Glutamatergic neuron (in vitro differentiated cells): ENCODE data around the gene CDH20. TPM values are rescaled to one million over a fixed set of nuclear protein-coding genes. Genes with fewer than 3 reads are reported as not detected.

Source experiments
- DNase-seq: peaks from one replicate; pipeline ENCODE4 v3.0.0; 2022
- H3K27ac Mint-ChIP-seq: one replicate; pipeline ENCODE4 v1.8.0; 2020; ENCODE audit warnings: mild to moderate bottlenecking, mixed read lengths, inconsistent platforms; ENCODE audit not compliant: unreplicated experiment
- H3K27me3 Mint-ChIP-seq: one replicate; pipeline ENCODE4 v1.8.0; 2020; ENCODE audit warnings: mild to moderate bottlenecking, moderate library complexity, mixed read lengths, inconsistent platforms; ENCODE audit not compliant: unreplicated experiment
- H3K36me3 Mint-ChIP-seq: one replicate; pipeline ENCODE4 v1.8.0; 2020; ENCODE audit warnings: mild to moderate bottlenecking, mixed read lengths, inconsistent platforms; ENCODE audit not compliant: unreplicated experiment
- H3K4me1 Mint-ChIP-seq: one replicate; pipeline ENCODE4 v1.8.0; 2020; ENCODE audit warnings: mild to moderate bottlenecking, low read depth, mixed read lengths, inconsistent platforms; ENCODE audit not compliant: unreplicated experiment
- H3K4me3 Mint-ChIP-seq: one replicate; pipeline ENCODE4 v1.8.0; 2020; ENCODE audit warnings: mild to moderate bottlenecking, mixed read lengths, inconsistent platforms; ENCODE audit not compliant: unreplicated experiment
- H3K9me3 Mint-ChIP-seq: one replicate; pipeline ENCODE4 v1.8.0; 2020; ENCODE audit warnings: mild to moderate bottlenecking, moderate library complexity, mixed read lengths, inconsistent platforms; ENCODE audit not compliant: unreplicated experiment
- total RNA-seq: library from RNA; stranded (reverse); fragmentation: NEBNext Ultra II Directional; extraction: Animal tissue kit (Norgen Biotek cat#: 25700); gene quantifications from one replicate; pipeline ENCODE4 v1.2.1, GENCODE V29; 2021; ENCODE audit not compliant: unreplicated experiment
- TF ChIP-seq, protein P1 (sequence below): fragments of 200-600 bp; sonication (generic); IDR thresholded peaks from one replicate; pipeline ENCODE4 v1.5.0; 2021; ENCODE audit not compliant: partially characterized antibody, unreplicated experiment

Gene CDH20
- total RNA-seq, 1 donor from 2014 or later, result 0.47 TPM

DNA sequence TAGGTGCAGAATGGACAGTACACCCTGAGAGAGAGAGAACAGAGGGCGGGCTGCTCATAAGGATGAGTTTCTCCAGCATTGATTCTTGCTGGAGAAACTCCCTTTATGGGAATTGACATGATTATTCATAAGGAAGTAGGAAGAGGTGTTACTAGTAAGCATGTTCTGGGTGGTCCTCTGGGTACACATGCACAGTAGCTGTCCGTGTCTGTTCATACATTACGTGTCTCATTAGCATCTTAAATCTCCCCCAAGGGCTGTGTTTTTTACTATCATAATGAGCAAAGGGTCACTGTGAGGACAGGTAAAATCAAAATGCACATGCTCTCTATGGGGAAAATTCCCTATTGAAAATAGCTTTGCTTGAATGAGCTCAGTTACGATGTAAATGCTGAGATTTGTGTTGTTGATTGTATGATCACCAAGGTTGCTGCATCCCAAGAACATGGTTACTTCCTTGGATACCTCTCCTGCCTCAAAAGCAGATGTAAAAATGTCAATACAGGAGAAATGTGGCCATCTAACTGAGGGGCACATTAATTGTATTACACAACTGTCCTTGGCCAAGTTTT is 238.9 kb downstream of the CDH20 start:
- Mint-ChIP-seq H3K4me1 (no peaks in the 10 kb centered on the region), H3K27ac (no peak overlapping the region)
- TF ChIP-seq, protein P1, sequence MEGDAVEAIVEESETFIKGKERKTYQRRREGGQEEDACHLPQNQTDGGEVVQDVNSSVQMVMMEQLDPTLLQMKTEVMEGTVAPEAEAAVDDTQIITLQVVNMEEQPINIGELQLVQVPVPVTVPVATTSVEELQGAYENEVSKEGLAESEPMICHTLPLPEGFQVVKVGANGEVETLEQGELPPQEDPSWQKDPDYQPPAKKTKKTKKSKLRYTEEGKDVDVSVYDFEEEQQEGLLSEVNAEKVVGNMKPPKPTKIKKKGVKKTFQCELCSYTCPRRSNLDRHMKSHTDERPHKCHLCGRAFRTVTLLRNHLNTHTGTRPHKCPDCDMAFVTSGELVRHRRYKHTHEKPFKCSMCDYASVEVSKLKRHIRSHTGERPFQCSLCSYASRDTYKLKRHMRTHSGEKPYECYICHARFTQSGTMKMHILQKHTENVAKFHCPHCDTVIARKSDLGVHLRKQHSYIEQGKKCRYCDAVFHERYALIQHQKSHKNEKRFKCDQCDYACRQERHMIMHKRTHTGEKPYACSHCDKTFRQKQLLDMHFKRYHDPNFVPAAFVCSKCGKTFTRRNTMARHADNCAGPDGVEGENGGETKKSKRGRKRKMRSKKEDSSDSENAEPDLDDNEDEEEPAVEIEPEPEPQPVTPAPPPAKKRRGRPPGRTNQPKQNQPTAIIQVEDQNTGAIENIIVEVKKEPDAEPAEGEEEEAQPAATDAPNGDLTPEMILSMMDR, result no peak

DNA sequence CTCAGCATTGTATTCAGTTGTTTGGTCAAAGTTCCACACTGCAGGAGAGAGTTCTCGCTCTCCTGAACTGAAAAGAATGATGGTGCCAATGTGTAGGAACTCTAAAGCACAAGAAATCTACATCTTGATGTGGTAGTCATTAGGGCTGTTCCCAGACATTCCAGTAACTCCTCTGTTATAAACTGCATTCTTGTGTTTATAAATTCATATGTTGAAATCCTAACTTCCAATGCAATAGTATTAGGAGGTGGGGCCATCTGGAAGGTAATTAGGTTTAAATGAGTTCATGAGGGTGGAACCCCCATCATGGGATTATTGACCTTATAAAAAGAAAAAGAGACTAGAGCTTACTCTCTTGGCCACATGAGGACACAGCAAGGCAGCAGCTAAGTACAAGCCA is 239.6 kb downstream of the CDH20 start:
- Mint-ChIP-seq H3K4me3 (no peak overlapping the region), H3K36me3 (peaks cover 6% of the 10 kb centered on the region), H3K4me1 (no peaks in the 10 kb centered on the region), H3K27ac (no peak overlapping the region), H3K27me3 (no peaks in the 10 kb centered on the region), H3K9me3 (peaks cover 1% of the 10 kb centered on the region)
- no peak for DNase-seq
- TF ChIP-seq, protein P1, result no peak

More for the DNA sequence above, 238.9 kb downstream of the CDH20 start:
- Mint-ChIP-seq H3K27me3 (no peaks in the 10 kb centered on the region), H3K9me3 (peaks cover 1% of the 10 kb centered on the region), H3K4me3 (no peak overlapping the region), H3K36me3 (peaks cover 6% of the 10 kb centered on the region)
- no peak for DNase-seq

DNA sequence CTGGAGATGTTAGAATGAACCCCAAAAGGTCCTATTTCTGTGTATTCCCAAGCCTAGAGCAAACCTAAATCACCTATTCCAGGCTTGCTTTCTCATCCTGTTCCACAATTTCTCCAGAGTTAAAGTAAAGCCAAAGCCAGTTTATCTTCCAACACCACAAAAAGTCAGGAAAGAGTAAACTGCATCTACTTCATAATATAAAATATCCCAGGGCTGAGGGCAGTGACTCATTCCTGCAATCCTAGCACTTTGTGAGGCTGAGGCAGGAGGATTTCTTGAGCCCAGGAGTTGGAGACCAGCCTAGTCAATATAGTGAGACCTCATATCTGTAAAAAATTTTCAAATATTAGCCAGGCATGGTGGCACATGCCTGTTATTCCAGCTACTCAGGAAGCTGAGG is 241.4 kb downstream of the CDH20 start:
- TF ChIP-seq, protein P1, result no peak
- no peak overlapping the region for H3K4me3 Mint-ChIP-seq
- no peaks in the 10 kb centered on the region for H3K9me3 Mint-ChIP-seq
- H3K36me3 Mint-ChIP-seq, result no peaks in the 10 kb centered on the region
- no peak overlapping the region for H3K27ac Mint-ChIP-seq
- no peak for DNase-seq
- no peaks in the 10 kb centered on the region for H3K4me1 Mint-ChIP-seq
- H3K27me3 Mint-ChIP-seq, result no peaks in the 10 kb centered on the region

DNA sequence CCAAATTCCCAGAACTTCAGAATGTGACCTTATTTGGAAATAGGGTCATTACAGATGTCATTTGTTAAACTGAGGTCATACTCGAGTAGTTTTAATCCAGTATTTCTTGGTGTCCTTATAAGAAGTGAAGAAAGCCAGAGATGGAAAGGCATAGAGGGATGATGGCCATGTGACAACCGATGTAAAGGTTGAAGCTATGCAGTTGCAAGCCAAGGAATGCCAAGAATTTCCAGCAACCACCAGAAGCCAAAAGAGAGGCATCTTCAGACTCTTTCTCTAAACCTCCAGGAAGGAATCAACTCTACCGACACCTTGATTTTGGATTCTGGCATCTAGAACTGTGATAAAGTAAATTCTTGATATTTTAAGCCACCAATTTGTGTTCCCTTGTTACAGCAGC is 242.2 kb downstream of the CDH20 start:
- TF ChIP-seq, protein P1, result no peak
- DNase-seq, result no peak
- no peaks in the 10 kb centered on the region for H3K4me1 Mint-ChIP-seq
- no peaks in the 10 kb centered on the region for H3K36me3 Mint-ChIP-seq
- H3K9me3 Mint-ChIP-seq, result no peaks in the 10 kb centered on the region
- H3K27ac Mint-ChIP-seq, result no peak overlapping the region
- H3K4me3 Mint-ChIP-seq, result no peak overlapping the region
- no peaks in the 10 kb centered on the region for H3K27me3 Mint-ChIP-seq

DNA sequence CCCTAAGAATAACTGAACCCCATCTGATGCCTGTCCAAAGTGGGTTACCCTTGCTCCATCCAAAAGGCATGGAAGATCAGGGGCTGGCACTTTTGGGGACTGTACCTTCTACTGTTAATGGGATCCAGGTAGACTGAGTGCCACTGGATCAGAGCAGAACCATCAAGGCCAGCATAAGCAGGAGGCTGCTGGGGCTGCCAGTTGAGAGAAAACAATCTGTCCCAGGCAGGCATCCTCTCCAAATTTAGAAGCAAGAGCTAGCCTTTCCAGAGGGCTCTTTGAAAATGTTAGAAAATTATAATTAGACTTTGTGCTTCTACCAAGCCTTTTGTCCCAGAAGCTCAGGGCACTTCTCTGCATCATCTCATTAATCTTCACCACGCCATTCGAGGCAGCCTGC is 245.6 kb downstream of the CDH20 start:
- no peaks in the 10 kb centered on the region for H3K36me3 Mint-ChIP-seq
- H3K27me3 Mint-ChIP-seq, result peaks cover 4% of the 10 kb centered on the region

More for the DNA sequence above, 245.6 kb downstream of the CDH20 start:
- Mint-ChIP-seq H3K9me3 (no peaks in the 10 kb centered on the region), H3K27ac (no peak overlapping the region), H3K4me1 (no peaks in the 10 kb centered on the region), H3K4me3 (no peak overlapping the region)
- DNase-seq, result no peak
- TF ChIP-seq, protein P1, result no peak
